WTC11 (cell line): ENCODE data around the gene FOXP1. TPM values are rescaled to one million over a fixed set of nuclear protein-coding genes. Genes with fewer than 3 reads are reported as not detected.

Source experiments
- ATAC-seq: fragments of 200-7000 bp; cut with Tn5 transposase; 2 replicates; pipeline ENCODE4 v1.10.0; 2021; ENCODE audit warnings: mild to moderate bottlenecking, moderate library complexity
- CTCF ChIA-PET: fragments of 300-600 bp; sonication (Branson Sonifier 250); formaldehyde crosslinking; loops from one replicate; lab custom pipeline; 2021; ENCODE audit warnings: antibody characterized with exemption; lab: Charles Lee
- POLR2A ChIA-PET: fragments of 350-600 bp; sonication (Branson Sonifier 250); formaldehyde crosslinking; loops from one replicate; lab custom pipeline; 2021; ENCODE audit warnings: antibody characterized with exemption; lab: Charles Lee
- DNase-seq: peaks from one replicate; pipeline ENCODE4 v3.0.0; 2021; ENCODE audit warnings: low spot score
- H3K27ac Mint-ChIP-seq: 2 replicates; pipeline ENCODE4 v1.8.0; 2021; ENCODE audit warnings: mixed read lengths
- H3K27me3 Mint-ChIP-seq: 2 replicates; pipeline ENCODE4 v1.8.0; 2021; ENCODE audit warnings: low read depth, mild to moderate bottlenecking, moderate library complexity, mixed read lengths
- H3K36me3 Mint-ChIP-seq: 2 replicates; pipeline ENCODE4 v1.8.0; 2021; ENCODE audit warnings: mixed read lengths
- H3K4me1 Mint-ChIP-seq: 2 replicates; pipeline ENCODE4 v1.8.0; 2022; ENCODE audit warnings: mixed read lengths
- H3K4me3 Mint-ChIP-seq: 2 replicates; pipeline ENCODE4 v1.8.0; 2021; ENCODE audit warnings: mild to moderate bottlenecking, moderate library complexity, mixed read lengths
- H3K9me3 Mint-ChIP-seq: 2 replicates; pipeline ENCODE4 v1.8.0; 2021; ENCODE audit warnings: mixed read lengths
- FOXJ3 ChIP-seq: sonication (generic); formaldehyde crosslinking; IDR thresholded peaks from 2 replicates; pipeline ENCODE4 v1.9.0; 2021; ENCODE audit warnings: missing genetic modification reagents, mild to moderate bottlenecking, borderline replicate concordance
- GRHL2 ChIP-seq: fragments of 250-450 bp; sonication (Bioruptor Pico); IDR thresholded peaks from 2 replicates; pipeline ENCODE4 v1.8.0; 2022; ENCODE audit warnings: mild to moderate bottlenecking, moderate library complexity; ENCODE audit not compliant: insufficient replicate concordance, severe bottlenecking
- JAZF1 ChIP-seq: fragments of 250-450 bp; sonication (Bioruptor Pico); IDR thresholded peaks from 2 replicates; pipeline ENCODE4 v1.9.0; 2021; ENCODE audit warnings: moderate library complexity, mild to moderate bottlenecking, inconsistent platforms
- JUN ChIP-seq: sonication (generic); formaldehyde crosslinking; IDR thresholded peaks from 2 replicates; pipeline ENCODE4 v1.8.0; 2023; ENCODE audit warnings: mild to moderate bottlenecking, missing genetic modification reagents
- MYBL2 ChIP-seq: sonication (generic); formaldehyde crosslinking; IDR thresholded peaks from 2 replicates; pipeline ENCODE4 v1.8.1; 2023; ENCODE audit warnings: mild to moderate bottlenecking, moderate library complexity, missing genetic modification reagents
- NFATC4 ChIP-seq: fragments of 250-450 bp; sonication (Bioruptor Pico); IDR thresholded peaks from 2 replicates; pipeline ENCODE4 v1.9.0; 2021; ENCODE audit warnings: mild to moderate bottlenecking
- SMAD4 ChIP-seq: sonication (generic); formaldehyde crosslinking; IDR thresholded peaks from 2 replicates; pipeline ENCODE4 v1.8.0; 2022; ENCODE audit warnings: mild to moderate bottlenecking, missing genetic modification reagents
- TEAD1 ChIP-seq: sonication (generic); formaldehyde crosslinking; IDR thresholded peaks from 2 replicates; pipeline ENCODE4 v1.8.0; 2022; ENCODE audit warnings: mild to moderate bottlenecking, missing genetic modification reagents
- TEAD4 ChIP-seq: sonication (generic); formaldehyde crosslinking; IDR thresholded peaks from 2 replicates; pipeline ENCODE4 v1.8.0; 2022; ENCODE audit warnings: mild to moderate bottlenecking, missing genetic modification reagents
- ZBTB21 ChIP-seq: sonication (generic); formaldehyde crosslinking; IDR thresholded peaks from 2 replicates; pipeline ENCODE4 v1.8.1; 2023; ENCODE audit warnings: mild to moderate bottlenecking, missing genetic modification reagents, borderline replicate concordance
- ZNF121 ChIP-seq: sonication (generic); formaldehyde crosslinking; IDR thresholded peaks from 2 replicates; pipeline ENCODE4 v1.8.0; 2023; ENCODE audit warnings: missing genetic modification reagents
- total RNA-seq: library from RNA; stranded (reverse); gene quantifications from 3 replicates; pipeline ENCODE4 v1.2.3, GENCODE V29; 2021
- TF ChIP-seq, protein P1 (sequence below): sonication (generic); formaldehyde crosslinking; IDR thresholded peaks from 2 replicates; pipeline ENCODE4 v1.8.0; 2022; ENCODE audit warnings: mild to moderate bottlenecking, missing genetic modification reagents
- TF ChIP-seq, protein P2 (sequence below): sonication (generic); formaldehyde crosslinking; IDR thresholded peaks from 2 replicates; pipeline ENCODE4 v1.8.1; 2022; ENCODE audit warnings: mild to moderate bottlenecking, moderate library complexity, missing genetic modification reagents
- TF ChIP-seq, protein P3 (sequence below): fragments of 250-450 bp; sonication (Bioruptor Pico); IDR thresholded peaks from 2 replicates; pipeline ENCODE4 v2.1.2; 2022; ENCODE audit warnings: mild to moderate bottlenecking, moderate library complexity
- TF ChIP-seq, protein P4 (sequence below): fragments of 250-450 bp; sonication (Bioruptor Pico); IDR thresholded peaks from 2 replicates; pipeline ENCODE4 v1.9.0; 2021; ENCODE audit warnings: mild to moderate bottlenecking
- TF ChIP-seq, protein P5 (sequence below): fragments of 250-450 bp; sonication (Bioruptor Pico); IDR thresholded peaks from 2 replicates; pipeline ENCODE4 v1.9.0; 2021; ENCODE audit warnings: mild to moderate bottlenecking
- TF ChIP-seq, protein P6 (sequence below): sonication (generic); formaldehyde crosslinking; IDR thresholded peaks from 2 replicates; pipeline ENCODE4 v1.8.1; 2023; ENCODE audit warnings: mild to moderate bottlenecking, missing genetic modification reagents, borderline replicate concordance
- TF ChIP-seq, protein P7 (sequence below): sonication (generic); formaldehyde crosslinking; conservative IDR thresholded peaks from 2 replicates; pipeline ENCODE4 v1.8.1; 2023; ENCODE audit warnings: mild to moderate bottlenecking, low read depth, missing genetic modification reagents, moderate library complexity
- TF ChIP-seq, protein P8 (sequence below): sonication (generic); formaldehyde crosslinking; IDR thresholded peaks from 2 replicates; pipeline ENCODE4 v1.8.1; 2022; ENCODE audit warnings: missing genetic modification reagents, borderline replicate concordance
- TF ChIP-seq, protein P9 (sequence below): sonication (generic); formaldehyde crosslinking; IDR thresholded peaks from 2 replicates; pipeline ENCODE4 v1.8.0; 2022; ENCODE audit warnings: mild to moderate bottlenecking, missing genetic modification reagents

Gene FOXP1
- total RNA-seq, 1 experiment from 2014 or later: 25.8 TPM

DNA sequence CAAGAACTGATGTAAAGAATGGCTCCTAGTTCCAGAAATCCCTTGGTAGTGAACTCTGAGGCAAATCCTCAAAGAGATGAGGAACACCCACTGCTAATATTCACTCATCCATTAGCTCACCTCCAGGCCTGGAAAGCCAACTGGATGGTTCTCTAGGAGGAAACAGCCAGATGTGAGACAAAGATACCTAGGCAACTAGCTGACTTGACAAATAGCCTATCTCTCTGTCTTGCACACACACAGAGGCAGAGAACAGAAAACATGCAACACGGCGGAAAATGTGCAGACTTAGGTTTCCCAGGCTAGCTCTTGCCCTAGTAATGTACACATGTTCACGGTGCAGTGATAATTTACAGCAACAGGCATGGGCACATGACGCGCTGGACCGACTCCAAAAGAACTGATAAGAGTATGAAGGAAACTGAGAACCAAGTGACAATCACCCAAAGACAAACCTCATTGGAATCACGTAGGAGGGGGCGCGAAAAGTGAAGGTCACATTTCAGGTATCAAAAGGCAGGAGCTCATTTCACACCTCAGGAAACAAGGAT is 318.1 kb downstream of the FOXP1 start:
- H3K27ac Mint-ChIP-seq: no peak overlapping the region
- peaks cover 18% of the 10 kb centered on the region for H3K4me1 Mint-ChIP-seq
- TF ChIP-seq, protein P1, sequence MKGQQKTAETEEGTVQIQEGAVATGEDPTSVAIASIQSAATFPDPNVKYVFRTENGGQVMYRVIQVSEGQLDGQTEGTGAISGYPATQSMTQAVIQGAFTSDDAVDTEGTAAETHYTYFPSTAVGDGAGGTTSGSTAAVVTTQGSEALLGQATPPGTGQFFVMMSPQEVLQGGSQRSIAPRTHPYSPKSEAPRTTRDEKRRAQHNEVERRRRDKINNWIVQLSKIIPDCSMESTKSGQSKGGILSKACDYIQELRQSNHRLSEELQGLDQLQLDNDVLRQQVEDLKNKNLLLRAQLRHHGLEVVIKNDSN (CRISPR knock-in tag): no peak
- TF ChIP-seq JAZF1 (CRISPR knock-in tag) (no peak), FOXJ3 (no peak), MYBL2 (CRISPR knock-in tag) (no peak), TEAD4 (CRISPR knock-in tag) (no peak)
- TF ChIP-seq, protein P2, sequence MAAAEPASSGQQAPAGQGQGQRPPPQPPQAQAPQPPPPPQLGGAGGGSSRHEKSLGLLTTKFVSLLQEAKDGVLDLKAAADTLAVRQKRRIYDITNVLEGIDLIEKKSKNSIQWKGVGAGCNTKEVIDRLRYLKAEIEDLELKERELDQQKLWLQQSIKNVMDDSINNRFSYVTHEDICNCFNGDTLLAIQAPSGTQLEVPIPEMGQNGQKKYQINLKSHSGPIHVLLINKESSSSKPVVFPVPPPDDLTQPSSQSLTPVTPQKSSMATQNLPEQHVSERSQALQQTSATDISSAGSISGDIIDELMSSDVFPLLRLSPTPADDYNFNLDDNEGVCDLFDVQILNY: no peak
- TF ChIP-seq, protein P3, sequence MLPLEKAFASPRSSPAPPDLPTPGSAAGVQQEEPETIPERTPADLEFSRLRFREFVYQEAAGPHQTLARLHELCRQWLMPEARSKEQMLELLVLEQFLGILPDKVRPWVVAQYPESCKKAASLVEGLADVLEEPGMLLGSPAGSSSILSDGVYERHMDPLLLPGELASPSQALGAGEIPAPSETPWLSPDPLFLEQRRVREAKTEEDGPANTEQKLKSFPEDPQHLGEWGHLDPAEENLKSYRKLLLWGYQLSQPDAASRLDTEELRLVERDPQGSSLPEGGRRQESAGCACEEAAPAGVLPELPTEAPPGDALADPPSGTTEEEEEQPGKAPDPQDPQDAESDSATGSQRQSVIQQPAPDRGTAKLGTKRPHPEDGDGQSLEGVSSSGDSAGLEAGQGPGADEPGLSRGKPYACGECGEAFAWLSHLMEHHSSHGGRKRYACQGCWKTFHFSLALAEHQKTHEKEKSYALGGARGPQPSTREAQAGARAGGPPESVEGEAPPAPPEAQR (CRISPR knock-in tag): no peak
- ChIA-PET POLR2A (no interaction called here), CTCF (no interaction called here)
- peaks cover 4% of the 10 kb centered on the region; the same call in 1 of the 2 replicates for H3K36me3 Mint-ChIP-seq
- no peaks in the 10 kb centered on the region for H3K27me3 Mint-ChIP-seq
- H3K4me3 Mint-ChIP-seq: no peak overlapping the region
- ATAC-seq: no peak
- DNase-seq: no peak
- no peaks in the 10 kb centered on the region for H3K9me3 Mint-ChIP-seq

DNA sequence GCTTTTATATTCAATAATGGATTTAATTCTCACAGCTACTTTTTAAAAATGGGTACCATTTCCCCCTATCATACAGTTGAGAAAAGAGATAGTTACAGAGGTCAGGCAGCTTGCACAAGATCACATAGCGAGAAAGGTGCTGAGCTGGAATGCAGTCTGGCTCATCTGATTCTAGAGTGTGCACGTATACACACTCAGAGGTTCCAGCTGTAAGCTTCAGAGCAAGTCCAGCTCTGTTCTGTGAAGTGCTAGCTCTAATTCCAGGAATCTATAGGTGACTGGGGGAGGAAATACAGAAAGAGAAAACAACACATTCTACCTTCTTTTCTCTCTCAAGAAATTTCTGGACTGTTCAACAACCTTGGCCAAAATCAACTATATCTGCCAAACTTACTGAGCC is 318.7 kb downstream of the FOXP1 start:
- ATAC-seq (no peak), DNase-seq (no peak)
- Mint-ChIP-seq H3K4me1 (peaks cover 15% of the 10 kb centered on the region), H3K27ac (no peak overlapping the region), H3K27me3 (no peaks in the 10 kb centered on the region), H3K9me3 (no peaks in the 10 kb centered on the region), H3K36me3 (peaks cover 4% of the 10 kb centered on the region; the same call in 1 of the 2 replicates), H3K4me3 (no peak overlapping the region)
- ChIA-PET CTCF (no interaction called here), POLR2A (no interaction called here)
- TF ChIP-seq GRHL2 (no peak), JUN (CRISPR knock-in tag) (no peak), MYBL2 (CRISPR knock-in tag) (no peak), SMAD4 (no peak), TEAD1 (CRISPR knock-in tag) (no peak), NFATC4 (CRISPR knock-in tag) (no peak), ZBTB21 (CRISPR knock-in tag) (no peak), ZNF121 (CRISPR knock-in tag) (no peak)
- TF ChIP-seq, protein P4, sequence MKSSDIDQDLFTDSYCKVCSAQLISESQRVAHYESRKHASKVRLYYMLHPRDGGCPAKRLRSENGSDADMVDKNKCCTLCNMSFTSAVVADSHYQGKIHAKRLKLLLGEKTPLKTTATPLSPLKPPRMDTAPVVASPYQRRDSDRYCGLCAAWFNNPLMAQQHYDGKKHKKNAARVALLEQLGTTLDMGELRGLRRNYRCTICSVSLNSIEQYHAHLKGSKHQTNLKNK (CRISPR knock-in tag): no peak
- TF ChIP-seq, protein P5, sequence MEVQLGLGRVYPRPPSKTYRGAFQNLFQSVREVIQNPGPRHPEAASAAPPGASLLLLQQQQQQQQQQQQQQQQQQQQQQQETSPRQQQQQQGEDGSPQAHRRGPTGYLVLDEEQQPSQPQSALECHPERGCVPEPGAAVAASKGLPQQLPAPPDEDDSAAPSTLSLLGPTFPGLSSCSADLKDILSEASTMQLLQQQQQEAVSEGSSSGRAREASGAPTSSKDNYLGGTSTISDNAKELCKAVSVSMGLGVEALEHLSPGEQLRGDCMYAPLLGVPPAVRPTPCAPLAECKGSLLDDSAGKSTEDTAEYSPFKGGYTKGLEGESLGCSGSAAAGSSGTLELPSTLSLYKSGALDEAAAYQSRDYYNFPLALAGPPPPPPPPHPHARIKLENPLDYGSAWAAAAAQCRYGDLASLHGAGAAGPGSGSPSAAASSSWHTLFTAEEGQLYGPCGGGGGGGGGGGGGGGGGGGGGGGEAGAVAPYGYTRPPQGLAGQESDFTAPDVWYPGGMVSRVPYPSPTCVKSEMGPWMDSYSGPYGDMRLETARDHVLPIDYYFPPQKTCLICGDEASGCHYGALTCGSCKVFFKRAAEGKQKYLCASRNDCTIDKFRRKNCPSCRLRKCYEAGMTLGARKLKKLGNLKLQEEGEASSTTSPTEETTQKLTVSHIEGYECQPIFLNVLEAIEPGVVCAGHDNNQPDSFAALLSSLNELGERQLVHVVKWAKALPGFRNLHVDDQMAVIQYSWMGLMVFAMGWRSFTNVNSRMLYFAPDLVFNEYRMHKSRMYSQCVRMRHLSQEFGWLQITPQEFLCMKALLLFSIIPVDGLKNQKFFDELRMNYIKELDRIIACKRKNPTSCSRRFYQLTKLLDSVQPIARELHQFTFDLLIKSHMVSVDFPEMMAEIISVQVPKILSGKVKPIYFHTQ (CRISPR knock-in tag): no peak
- TF ChIP-seq, protein P6, sequence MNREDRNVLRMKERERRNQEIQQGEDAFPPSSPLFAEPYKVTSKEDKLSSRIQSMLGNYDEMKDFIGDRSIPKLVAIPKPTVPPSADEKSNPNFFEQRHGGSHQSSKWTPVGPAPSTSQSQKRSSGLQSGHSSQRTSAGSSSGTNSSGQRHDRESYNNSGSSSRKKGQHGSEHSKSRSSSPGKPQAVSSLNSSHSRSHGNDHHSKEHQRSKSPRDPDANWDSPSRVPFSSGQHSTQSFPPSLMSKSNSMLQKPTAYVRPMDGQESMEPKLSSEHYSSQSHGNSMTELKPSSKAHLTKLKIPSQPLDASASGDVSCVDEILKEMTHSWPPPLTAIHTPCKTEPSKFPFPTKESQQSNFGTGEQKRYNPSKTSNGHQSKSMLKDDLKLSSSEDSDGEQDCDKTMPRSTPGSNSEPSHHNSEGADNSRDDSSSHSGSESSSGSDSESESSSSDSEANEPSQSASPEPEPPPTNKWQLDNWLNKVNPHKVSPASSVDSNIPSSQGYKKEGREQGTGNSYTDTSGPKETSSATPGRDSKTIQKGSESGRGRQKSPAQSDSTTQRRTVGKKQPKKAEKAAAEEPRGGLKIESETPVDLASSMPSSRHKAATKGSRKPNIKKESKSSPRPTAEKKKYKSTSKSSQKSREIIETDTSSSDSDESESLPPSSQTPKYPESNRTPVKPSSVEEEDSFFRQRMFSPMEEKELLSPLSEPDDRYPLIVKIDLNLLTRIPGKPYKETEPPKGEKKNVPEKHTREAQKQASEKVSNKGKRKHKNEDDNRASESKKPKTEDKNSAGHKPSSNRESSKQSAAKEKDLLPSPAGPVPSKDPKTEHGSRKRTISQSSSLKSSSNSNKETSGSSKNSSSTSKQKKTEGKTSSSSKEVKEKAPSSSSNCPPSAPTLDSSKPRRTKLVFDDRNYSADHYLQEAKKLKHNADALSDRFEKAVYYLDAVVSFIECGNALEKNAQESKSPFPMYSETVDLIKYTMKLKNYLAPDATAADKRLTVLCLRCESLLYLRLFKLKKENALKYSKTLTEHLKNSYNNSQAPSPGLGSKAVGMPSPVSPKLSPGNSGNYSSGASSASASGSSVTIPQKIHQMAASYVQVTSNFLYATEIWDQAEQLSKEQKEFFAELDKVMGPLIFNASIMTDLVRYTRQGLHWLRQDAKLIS (CRISPR knock-in tag): no peak
- TF ChIP-seq, protein P7, sequence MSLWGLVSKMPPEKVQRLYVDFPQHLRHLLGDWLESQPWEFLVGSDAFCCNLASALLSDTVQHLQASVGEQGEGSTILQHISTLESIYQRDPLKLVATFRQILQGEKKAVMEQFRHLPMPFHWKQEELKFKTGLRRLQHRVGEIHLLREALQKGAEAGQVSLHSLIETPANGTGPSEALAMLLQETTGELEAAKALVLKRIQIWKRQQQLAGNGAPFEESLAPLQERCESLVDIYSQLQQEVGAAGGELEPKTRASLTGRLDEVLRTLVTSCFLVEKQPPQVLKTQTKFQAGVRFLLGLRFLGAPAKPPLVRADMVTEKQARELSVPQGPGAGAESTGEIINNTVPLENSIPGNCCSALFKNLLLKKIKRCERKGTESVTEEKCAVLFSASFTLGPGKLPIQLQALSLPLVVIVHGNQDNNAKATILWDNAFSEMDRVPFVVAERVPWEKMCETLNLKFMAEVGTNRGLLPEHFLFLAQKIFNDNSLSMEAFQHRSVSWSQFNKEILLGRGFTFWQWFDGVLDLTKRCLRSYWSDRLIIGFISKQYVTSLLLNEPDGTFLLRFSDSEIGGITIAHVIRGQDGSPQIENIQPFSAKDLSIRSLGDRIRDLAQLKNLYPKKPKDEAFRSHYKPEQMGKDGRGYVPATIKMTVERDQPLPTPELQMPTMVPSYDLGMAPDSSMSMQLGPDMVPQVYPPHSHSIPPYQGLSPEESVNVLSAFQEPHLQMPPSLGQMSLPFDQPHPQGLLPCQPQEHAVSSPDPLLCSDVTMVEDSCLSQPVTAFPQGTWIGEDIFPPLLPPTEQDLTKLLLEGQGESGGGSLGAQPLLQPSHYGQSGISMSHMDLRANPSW (CRISPR knock-in tag): no peak
- TF ChIP-seq, protein P8, sequence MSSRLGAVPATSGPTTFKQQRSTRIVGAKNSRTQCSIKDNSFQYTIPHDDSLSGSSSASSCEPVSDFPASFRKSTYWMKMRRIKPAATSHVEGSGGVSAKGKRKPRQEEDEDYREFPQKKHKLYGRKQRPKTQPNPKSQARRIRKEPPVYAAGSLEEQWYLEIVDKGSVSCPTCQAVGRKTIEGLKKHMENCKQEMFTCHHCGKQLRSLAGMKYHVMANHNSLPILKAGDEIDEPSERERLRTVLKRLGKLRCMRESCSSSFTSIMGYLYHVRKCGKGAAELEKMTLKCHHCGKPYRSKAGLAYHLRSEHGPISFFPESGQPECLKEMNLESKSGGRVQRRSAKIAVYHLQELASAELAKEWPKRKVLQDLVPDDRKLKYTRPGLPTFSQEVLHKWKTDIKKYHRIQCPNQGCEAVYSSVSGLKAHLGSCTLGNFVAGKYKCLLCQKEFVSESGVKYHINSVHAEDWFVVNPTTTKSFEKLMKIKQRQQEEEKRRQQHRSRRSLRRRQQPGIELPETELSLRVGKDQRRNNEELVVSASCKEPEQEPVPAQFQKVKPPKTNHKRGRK (CRISPR knock-in tag): no peak
- TF ChIP-seq, protein P9, sequence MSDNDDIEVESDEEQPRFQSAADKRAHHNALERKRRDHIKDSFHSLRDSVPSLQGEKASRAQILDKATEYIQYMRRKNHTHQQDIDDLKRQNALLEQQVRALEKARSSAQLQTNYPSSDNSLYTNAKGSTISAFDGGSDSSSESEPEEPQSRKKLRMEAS (CRISPR knock-in tag): no peak
